Esophagus muscularis mucosa (tissue), 4 donors: ENCODE measurements around the gene TAC4.

Source experiments
- EP300 ChIP-seq: sonication (generic); formaldehyde crosslinking; IDR thresholded peaks from one replicate; pipeline ENCODE4 v1.6.1; 2017; ENCODE audit warnings: antibody characterized with exemption
- POLR2A ChIP-seq: fragments of 450-650 bp; IDR thresholded peaks from one replicate; pipeline ENCODE4 v1.6.1; 2017; ENCODE audit warnings: antibody characterized with exemption, moderate library complexity, mild to moderate bottlenecking, low read depth
- POLR2AphosphoS5 ChIP-seq, 2 donors: sonication (generic); formaldehyde crosslinking; IDR thresholded peaks; one replicate each; pipeline ENCODE4 v1.6.1; 2017; ENCODE audit warnings: antibody characterized with exemption in 2 of 2
- TF ChIP-seq, protein P1 (sequence below), 3 experiments: fragments of 200-600 bp in 2 of 3; fragments of 450-650 bp in 1 of 3; sonication (generic) in 2 of 3; IDR thresholded peaks; one replicate each; pipeline ENCODE4 v1.5.1; 2017 to 2019; ENCODE audit warnings: antibody characterized with exemption in 3 of 3, mild to moderate bottlenecking in 2 of 3, moderate library complexity in 1 of 3

GRCh38 chr17:49895812-49896211 lies 47.9 kb upstream of the TAC4 start:
- TF ChIP-seq, protein P1, sequence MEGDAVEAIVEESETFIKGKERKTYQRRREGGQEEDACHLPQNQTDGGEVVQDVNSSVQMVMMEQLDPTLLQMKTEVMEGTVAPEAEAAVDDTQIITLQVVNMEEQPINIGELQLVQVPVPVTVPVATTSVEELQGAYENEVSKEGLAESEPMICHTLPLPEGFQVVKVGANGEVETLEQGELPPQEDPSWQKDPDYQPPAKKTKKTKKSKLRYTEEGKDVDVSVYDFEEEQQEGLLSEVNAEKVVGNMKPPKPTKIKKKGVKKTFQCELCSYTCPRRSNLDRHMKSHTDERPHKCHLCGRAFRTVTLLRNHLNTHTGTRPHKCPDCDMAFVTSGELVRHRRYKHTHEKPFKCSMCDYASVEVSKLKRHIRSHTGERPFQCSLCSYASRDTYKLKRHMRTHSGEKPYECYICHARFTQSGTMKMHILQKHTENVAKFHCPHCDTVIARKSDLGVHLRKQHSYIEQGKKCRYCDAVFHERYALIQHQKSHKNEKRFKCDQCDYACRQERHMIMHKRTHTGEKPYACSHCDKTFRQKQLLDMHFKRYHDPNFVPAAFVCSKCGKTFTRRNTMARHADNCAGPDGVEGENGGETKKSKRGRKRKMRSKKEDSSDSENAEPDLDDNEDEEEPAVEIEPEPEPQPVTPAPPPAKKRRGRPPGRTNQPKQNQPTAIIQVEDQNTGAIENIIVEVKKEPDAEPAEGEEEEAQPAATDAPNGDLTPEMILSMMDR (IDR thresholded peaks at IDR 0.05) = no peak
- TF ChIP-seq EP300 = no peak
- no peak for TF ChIP-seq POLR2A
- TF ChIP-seq POLR2AphosphoS5 (IDR thresholded peaks at IDR 0.05) = no peak
